Measurements from ENCODE around the gene SIPA1L3. TPM values are rescaled to one million over a fixed set of nuclear protein-coding genes. Genes with fewer than 3 reads are reported as not detected.
A peak's percentile ranks its signal among the peaks of the same experiment; 100 is the strongest.

The SIPA1L3 gene
- total and polyA plus RNA-seq, 2 experiments from 2014 or later: 15.7 to 54.1 TPM

- Histone ChIP-seq H3K4me3 (peak overlapping the region; percentile 80), H2AFZ (peak overlapping the region; percentile 78; the same call in 1 of the 2 replicates), H3K79me2 (replicated peaks; ENCODE audit: insufficient read depth) (no peaks in the 10 kb centered on the region), H3K27ac (ENCODE audit: low read depth) (peak overlapping the region; percentile 77), H4K20me1 (replicated peaks; ENCODE audit: insufficient read depth) (no peaks in the 10 kb centered on the region), H3K27me3 (ENCODE audit: insufficient read depth) (no peaks in the 10 kb centered on the region), H3K4me1 (ENCODE audit: insufficient read depth) (peaks cover 14% of the 10 kb centered on the region), H3F3A (replicated peaks; ENCODE audit: low read depth) (peaks cover 26% of the 10 kb centered on the region), H3K9me2 (ENCODE audit: insufficient read depth) (no peaks in the 10 kb centered on the region), H3K4me2 (peak overlapping the region; percentile 99), H3K36me3 (ENCODE audit: insufficient read depth) (no peaks in the 10 kb centered on the region)
- Mint-ChIP-seq H3K9me3 (no peaks in the 10 kb centered on the region; the same call in 2 of the 3 replicates), H3K27ac (peak overlapping the region; percentile 83), H3K4me1 (peaks cover 48% of the 10 kb centered on the region), H3K4me3 (peak overlapping the region; percentile 82), H3K27me3 (ENCODE audit: insufficient read depth, low read depth, poor library complexity) (peaks cover 25% of the 10 kb centered on the region), H3K36me3 (ENCODE audit: low read depth) (peaks cover 6% of the 10 kb centered on the region; the same call in 1 of the 3 replicates)
- peak; percentile 67 for ATAC-seq
- TF ChIP-seq EZH2 (IDR thresholded peaks at IDR 0.05; ENCODE audit: low read depth, unreplicated experiment) (no peak), ETS1 (IDR thresholded peaks at IDR 0.05) (no peak), ZNF462 (CRISPR knock-in tag; IDR thresholded peaks at IDR 0.05) (no peak), ZNF114 (CRISPR knock-in tag; IDR thresholded peaks at IDR 0.05) (no peak), JUNB (IDR thresholded peaks at IDR 0.05; ENCODE audit: unreplicated experiment) (no peak), POLR2AphosphoS5 (IDR thresholded peaks at IDR 0.05; ENCODE audit: low read depth) (peak; percentile 70)
- peak; percentile 97 for DNase-seq (ENCODE audit: low spot score)
Measured at GRCh38 chr19:38210458-38210987, 303.5 kb downstream of the SIPA1L3 start.

Data from GM23338 (cell line).